CD4-positive, alpha-beta T cell treated with Interleukin-17A for 1 hour (primary cell): ENCODE data around the gene CLEC14A.

Experiments used
- DNase-seq: peaks from one replicate; pipeline ENCODE4 v3.0.0-alpha.2; 2020

Gene CLEC14A

DNA sequence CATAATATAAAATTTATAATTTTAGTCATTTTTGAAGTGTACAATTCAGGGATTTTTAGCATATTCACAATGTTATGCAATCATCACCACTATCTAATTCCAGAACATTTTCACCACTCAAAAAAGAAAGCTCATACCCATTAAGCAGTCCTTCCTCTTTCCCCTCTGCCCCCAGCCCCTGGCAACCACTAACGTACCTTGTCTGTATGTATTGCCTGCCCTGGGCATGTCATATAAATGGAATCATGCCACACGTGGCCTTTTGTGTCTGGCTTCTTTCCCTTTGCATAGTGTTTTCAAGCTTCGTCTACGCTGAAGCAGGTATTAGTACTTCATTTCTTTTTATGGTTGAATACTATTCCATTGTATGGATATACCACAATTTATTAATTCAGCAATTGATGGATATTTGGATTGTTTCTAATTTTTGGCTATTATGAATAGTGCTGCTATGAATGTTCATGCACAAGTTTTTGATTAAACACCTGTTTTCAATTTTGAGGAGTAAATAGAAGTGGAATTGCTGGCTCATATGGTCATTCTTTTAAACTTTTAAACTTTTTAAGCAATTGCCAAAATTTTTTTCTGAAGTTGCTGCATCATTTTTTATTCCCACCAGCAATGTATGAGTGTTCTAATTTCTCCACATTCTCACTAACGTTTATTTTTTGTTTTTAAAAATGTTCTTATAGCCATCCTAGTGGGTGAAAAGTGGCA, 49.8 kb downstream of the CLEC14A start:
- no peak for DNase-seq

DNA sequence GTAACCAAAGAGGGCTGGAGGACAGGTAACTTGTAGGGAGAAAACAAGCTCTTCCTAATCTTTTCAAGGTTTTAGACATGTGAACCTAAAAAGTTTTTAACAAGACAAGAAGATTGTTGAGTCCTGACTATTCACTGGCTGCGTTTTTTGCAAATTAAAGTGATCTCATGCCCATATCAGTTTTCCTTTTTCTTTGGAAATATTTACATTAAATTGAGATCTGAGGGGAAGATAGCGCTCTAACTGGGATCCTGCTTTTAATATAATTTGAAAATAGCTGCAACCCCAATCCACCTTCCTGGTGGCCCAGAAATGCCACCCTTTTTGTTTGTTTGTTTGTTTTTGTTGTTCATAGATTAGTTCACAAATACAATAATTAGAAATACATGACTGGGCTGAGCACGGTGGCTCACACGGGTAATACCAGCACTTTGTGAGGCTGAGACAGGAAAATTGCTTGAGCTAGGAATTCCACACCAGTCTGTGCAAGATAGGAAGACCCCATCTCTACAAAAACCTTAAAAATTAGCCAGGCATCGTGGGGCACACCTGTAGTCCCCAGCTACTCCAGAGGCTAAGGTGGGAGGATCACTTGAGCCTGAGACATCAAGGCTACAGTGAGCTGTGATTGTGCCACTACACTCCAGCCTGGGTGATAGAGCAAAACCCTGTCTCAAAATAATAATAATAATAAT, 50.6 kb downstream of the CLEC14A start:
- no peak for DNase-seq

DNA sequence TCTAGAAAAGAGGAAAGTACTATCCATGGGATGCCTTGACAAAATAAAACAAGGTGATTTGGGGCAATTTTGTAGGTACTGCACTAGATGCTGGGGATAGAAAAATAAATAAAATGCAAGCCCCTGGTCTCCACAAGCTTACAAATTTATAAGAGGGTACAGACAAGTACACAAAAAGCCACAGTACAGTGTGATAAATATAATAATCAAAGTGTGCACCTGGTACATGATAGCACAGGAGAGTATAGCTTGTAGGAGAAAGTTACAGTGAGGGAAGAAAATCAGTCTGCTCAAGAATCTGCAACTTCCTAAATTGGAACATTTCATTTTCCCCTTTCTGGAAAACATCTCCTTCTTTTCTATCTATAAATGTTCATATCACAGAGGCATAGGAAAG, 51.2 kb downstream of the CLEC14A start:
- DNase-seq = no peak
